Bone marrow (tissue), 2 donors: ENCODE results near the gene CTXND2.

Experiments
- DNase-seq, 2 donors: peaks; one replicate each; lab custom pipeline; 2025; lab: John Stamatoyannopoulos, UW

The CTXND2 gene

GRCh38 chr1:150961756-150962155 lies 74.8 kb downstream of the CTXND2 start:
- no peak for DNase-seq
